Natural killer cell (primary cell): ENCODE measurements around the gene ALDH16A1. TPM values are rescaled to one million over a fixed set of nuclear protein-coding genes. Genes with fewer than 3 reads are reported as not detected.

Experiments
- ATAC-seq, 3 donors: fragments of 150-1000 bp in 2 of 3; fragments of 200-7000 bp in 1 of 3; cut with Tn5 transposase; 1 replicate in 1 of 3; 2 replicates in 2 of 3; pipeline ENCODE4 v1.10.0; 2021; ENCODE audit warnings: mild to moderate bottlenecking in 2 of 3, moderate library complexity in 2 of 3
- DNase-seq, 2 donors: peaks; one replicate each; pipeline versions ENCODE4 v3.0.0 to v3.0.0-alpha.2; 2013 to 2021; ENCODE audit warnings: mixed read lengths in 1 of 2
- H3K27ac ChIP-seq: one replicate; pipeline ENCODE4 v1.5.1; 2013; ENCODE audit warnings: mild to moderate bottlenecking, low read length
- H3K27me3 ChIP-seq: one replicate; pipeline ENCODE4 v1.6.1; 2013; ENCODE audit warnings: low read length; ENCODE audit not compliant: control insufficient read depth, insufficient read depth
- H3K36me3 ChIP-seq: one replicate; pipeline ENCODE4 v1.6.1; 2013; ENCODE audit warnings: low read length; ENCODE audit not compliant: control insufficient read depth, insufficient read depth
- H3K4me1 ChIP-seq: one replicate; pipeline ENCODE4 v1.6.1; 2013; ENCODE audit warnings: low read length; ENCODE audit not compliant: control insufficient read depth, insufficient read depth
- H3K4me3 ChIP-seq: one replicate; pipeline ENCODE4 v1.5.1; 2013; ENCODE audit warnings: low read length
- H3K9me3 ChIP-seq: one replicate; pipeline ENCODE4 v1.6.1; 2013; ENCODE audit warnings: low read length; ENCODE audit not compliant: control insufficient read depth, insufficient read depth
- H3K27ac Mint-ChIP-seq, 2 donors: one replicate each; pipeline ENCODE4 v1.8.0; 2022; ENCODE audit warnings: mild to moderate bottlenecking in 2 of 2, mixed read lengths in 2 of 2, moderate library complexity in 1 of 2
- H3K27me3 Mint-ChIP-seq, 2 donors: one replicate each; pipeline ENCODE4 v1.8.0; 2022; ENCODE audit warnings: low read depth in 2 of 2, mixed read lengths in 2 of 2
- H3K36me3 Mint-ChIP-seq: one replicate; pipeline ENCODE4 v1.8.0; 2022; ENCODE audit warnings: mixed read lengths
- H3K4me1 Mint-ChIP-seq, 2 donors: one replicate each; pipeline ENCODE4 v1.8.0; 2022; ENCODE audit warnings: mixed read lengths in 2 of 2
- H3K4me3 Mint-ChIP-seq: one replicate; pipeline ENCODE4 v1.8.0; 2022; ENCODE audit warnings: mild to moderate bottlenecking, moderate library complexity, mixed read lengths
- H3K9me3 Mint-ChIP-seq, 2 donors: one replicate each; pipeline ENCODE4 v1.8.0; 2022; ENCODE audit warnings: mixed read lengths in 2 of 2
- CTCF ChIP-seq: fragments of 200-600 bp; IDR thresholded peaks from one replicate; pipeline ENCODE4 v1.8.0; 2022; ENCODE audit warnings: antibody characterized with exemption
- WGBS: methylation state at CpG from one replicate; pipeline ENCODE4 v1.1.7; 2013; ENCODE audit warnings: missing lambda C conversion rate; ENCODE audit not compliant: insufficient coverage; 5-methylcytosine and 5-hydroxymethylcytosine counted together
- intact Hi-C: fragments of 100-400 bp; cut with micrococcal nuclease; formaldehyde crosslinking; loops from one replicate; pipeline ENCODE4 v1.14.2; 2022
- total RNA-seq, 4 donors: library from RNA; stranded (reverse); fragments of 120-200 nt in 1 of 4; gene quantifications; one replicate each; pipeline versions ENCODE4 v1.2.3 to v1.2.4, GENCODE V29; 2013 to 2022

ALDH16A1 gene
- total RNA-seq, 3 donors from 2014 or later (not counting 1 experiment from before 2014, with no cell fraction given), result 39.9 to 43.2 (median 41.4) TPM

GRCh38 chr19:49433240-49433901 is 19.7 kb upstream of the ALDH16A1 start:
- 21% methylated on average over 31 of the region's 31 CpGs for WGBS
- Mint-ChIP-seq H3K27ac (no peak overlapping the region), H3K36me3 (no peaks in the 10 kb centered on the region), H3K27me3 (peaks cover 77 to 89% of the 10 kb centered on the region in 2 donors), H3K9me3 (no peaks in the 10 kb centered on the region), H3K4me3 (no peak overlapping the region), H3K4me1 (peaks cover 22 to 43% of the 10 kb centered on the region in 2 donors)
- Histone ChIP-seq H3K9me3 (no peaks in the 10 kb centered on the region), H3K4me3 (no peak overlapping the region), H3K36me3 (no peaks in the 10 kb centered on the region), H3K27me3 (peaks cover 80% of the 10 kb centered on the region), H3K4me1 (peaks cover 39% of the 10 kb centered on the region), H3K27ac (no peak overlapping the region)
- DNase-seq, result no peak
- intact Hi-C loops, result no loop called here
- ATAC-seq, result no peak
- no peak for TF ChIP-seq CTCF

- DNase-seq, result no peak
- no peak overlapping the region for H3K27ac Mint-ChIP-seq
- H3K36me3 ChIP-seq, result no peaks in the 10 kb centered on the region
- H3K9me3 ChIP-seq, result no peaks in the 10 kb centered on the region
- H3K27ac ChIP-seq, result no peak overlapping the region
- H3K36me3 Mint-ChIP-seq, result no peaks in the 10 kb centered on the region
- H3K4me1 Mint-ChIP-seq, result peaks cover 16 to 37% of the 10 kb centered on the region in 2 donors
- H3K4me1 ChIP-seq, result peaks cover 34% of the 10 kb centered on the region
- 89% methylated on average over 18 of the region's 18 CpGs for WGBS
- H3K4me3 ChIP-seq, result no peak overlapping the region
- TF ChIP-seq CTCF, result no peak
- peaks cover 78% of the 10 kb centered on the region for H3K27me3 ChIP-seq
- no peak for ATAC-seq
- intact Hi-C loops, result no loop called here
- H3K4me3 Mint-ChIP-seq, result no peak overlapping the region
- peaks cover 81 to 92% of the 10 kb centered on the region in 2 donors for H3K27me3 Mint-ChIP-seq
- no peaks in the 10 kb centered on the region for H3K9me3 Mint-ChIP-seq
Observed at GRCh38 chr19:49434907-49435583, 18.0 kb upstream of the ALDH16A1 start.

GRCh38 chr19:49435670-49436069 is 17.4 kb upstream of the ALDH16A1 start:
- Mint-ChIP-seq H3K36me3 (no peaks in the 10 kb centered on the region), H3K27me3 (peaks cover 81 to 90% of the 10 kb centered on the region in 2 donors), H3K4me1 (peaks cover 16 to 36% of the 10 kb centered on the region in 2 donors), H3K4me3 (no peak overlapping the region), H3K9me3 (no peaks in the 10 kb centered on the region), H3K27ac (no peak overlapping the region)
- peaks cover 34% of the 10 kb centered on the region for H3K4me1 ChIP-seq
- no peak overlapping the region for H3K4me3 ChIP-seq
- TF ChIP-seq CTCF, result no peak
- DNase-seq (no peak), ATAC-seq (no peak)
- WGBS, result 94% methylated on average over 10 of the region's 10 CpGs
- H3K9me3 ChIP-seq, result no peaks in the 10 kb centered on the region
- peaks cover 82% of the 10 kb centered on the region for H3K27me3 ChIP-seq
- intact Hi-C loops, result no loop called here
- no peak overlapping the region for H3K27ac ChIP-seq
- no peaks in the 10 kb centered on the region for H3K36me3 ChIP-seq
